Hematopoietic multipotent progenitor cell treated with erythropoietin and hydrocortisone succinate and interleukin-3 and kit ligand, for 17 days (in vitro differentiated cells): ENCODE data around the gene ANKMY1.
"Not testable (repeated sequence)": the region's sequence is repeated elsewhere in the genome, so short reads cannot be mapped to it uniquely, and the experiment has no call there.

Source experiments
- DNase-seq: peaks from one replicate; pipeline ENCODE4 v3.0.0-alpha.2; 2015; ENCODE audit warnings: low spot score

Gene ANKMY1

DNA sequence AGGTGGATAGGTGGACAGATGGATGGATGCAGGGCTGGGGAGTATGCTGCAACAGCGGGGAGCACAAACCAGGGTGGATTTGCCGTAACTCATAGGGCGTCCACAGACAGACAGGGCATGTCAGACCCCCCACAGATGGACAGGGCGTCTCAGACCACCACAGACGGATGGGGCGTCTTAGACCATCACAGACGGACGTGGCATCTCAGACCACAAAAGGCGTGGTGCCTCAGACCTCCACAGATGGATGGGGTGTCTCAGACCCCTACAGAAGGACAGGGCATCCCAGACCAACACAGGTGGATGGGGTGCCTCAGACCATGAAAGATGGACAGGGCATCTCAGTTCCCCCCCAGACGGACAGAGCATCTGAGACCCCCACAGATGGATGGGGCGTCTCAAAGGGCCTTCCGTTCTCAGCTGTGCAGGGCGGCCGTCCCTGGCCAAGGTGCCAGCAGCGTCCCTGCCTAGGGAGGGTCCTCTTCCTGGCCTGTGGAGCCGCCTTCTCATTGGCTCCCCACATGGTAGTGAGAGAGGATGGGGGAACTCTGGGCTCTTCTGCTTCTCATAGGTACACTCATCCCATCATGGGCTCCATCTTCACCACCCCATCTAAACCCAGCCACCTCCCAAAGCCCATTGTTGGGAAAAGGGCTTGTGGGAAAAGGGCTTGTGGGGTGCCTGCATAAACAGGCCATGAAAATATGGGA, 2.1 kb downstream of the ANKMY1 start:
- no peak for DNase-seq

DNA sequence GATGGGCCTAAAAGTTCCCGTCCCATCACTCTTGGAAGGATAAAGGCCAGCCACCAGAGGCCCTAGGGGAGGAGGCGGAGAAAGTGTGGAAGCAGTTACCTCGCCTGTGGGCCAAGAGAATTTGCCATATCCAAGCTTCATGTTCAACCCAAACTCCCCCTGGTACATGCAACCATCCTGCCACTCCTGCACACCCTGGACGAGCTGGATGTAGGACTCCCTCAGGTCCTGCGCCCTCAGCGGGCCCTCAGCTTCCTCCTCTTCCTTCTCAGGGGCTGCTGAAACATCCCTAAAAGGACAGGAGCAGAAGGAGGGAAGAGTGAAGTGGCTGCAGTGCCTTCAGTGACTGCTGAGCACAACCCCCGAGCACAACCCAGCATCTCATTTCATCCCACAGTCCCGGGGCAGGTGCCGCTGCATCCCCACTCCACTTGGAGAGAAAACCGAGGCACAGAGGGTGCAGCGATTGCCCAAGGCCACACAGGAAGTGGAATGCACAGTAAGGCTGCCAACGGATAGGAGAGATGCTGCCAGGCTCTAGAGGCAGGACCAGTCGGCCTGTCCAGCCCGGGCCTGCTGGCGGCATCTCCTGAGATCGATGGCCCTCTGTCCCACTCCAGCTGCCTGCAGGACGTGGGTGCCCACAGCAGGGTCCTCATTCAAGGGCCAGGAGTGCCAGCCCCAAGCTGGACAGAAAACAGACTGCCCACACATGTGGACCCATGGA, 2.9 kb downstream of the ANKMY1 start:
- no peak for DNase-seq

DNA sequence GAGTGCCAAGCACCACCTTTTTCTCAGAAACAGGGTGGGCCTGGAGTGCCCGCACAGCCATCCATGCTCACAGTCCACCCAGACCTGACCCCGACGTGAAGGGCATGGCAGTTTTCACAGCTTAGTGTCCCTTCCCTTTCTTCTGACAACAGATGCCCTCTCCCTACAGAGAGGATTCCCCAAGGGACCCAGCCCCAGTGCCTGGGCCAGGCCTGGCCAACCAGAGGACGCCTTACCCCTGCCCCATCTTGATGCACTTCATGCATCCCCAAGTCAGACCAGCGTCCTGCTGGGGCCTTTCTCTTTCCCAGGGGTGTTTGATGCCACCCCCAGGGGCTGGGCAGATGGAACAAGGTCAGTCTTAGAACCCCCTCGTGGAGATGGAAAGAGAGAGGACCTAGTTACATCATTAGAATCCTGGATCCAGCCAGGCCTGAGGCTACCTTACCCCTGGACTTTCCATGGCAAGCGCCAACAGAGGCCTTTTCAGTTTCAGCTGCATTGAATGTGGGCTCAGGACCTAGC, 3.8 kb downstream of the ANKMY1 start:
- DNase-seq = no peak

DNA sequence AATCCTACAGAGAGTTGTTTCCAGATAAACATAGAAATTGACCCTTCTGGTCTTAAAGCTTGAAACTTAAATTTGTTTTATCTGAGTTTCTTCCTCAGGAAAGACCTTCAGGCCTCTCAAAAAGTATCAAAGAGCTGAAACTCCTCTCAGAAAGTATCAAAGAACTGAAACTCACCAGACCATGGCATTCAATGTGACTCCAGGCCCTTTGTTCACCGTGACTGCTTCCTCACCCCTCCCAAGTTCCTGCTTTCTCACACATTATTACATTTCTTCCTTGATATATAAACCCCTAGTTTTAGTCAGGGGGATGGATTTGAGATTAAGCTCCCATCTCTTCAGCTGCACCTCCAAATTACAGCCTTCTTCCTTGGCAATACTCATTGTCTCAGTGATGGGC, 6.0 kb downstream of the ANKMY1 start:
- no peak for DNase-seq

DNA sequence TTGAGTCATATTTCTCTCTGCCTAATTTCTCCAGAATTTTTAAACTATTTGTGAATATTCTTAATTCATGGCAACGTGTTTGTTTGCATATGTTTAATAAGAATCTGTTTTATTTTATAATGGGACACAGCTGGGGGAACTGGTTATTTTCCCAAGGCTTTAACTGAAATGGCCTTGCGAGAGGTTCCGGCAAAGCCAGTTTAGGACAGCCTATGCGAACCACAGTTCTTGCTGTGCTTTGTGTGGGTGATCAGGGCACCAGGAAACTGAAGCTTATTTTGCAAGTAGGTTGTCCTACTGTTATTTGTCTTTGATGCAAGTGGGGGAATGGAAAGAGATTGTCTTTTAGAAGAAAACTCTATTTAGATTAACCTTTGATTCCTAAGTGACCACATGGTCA, 6.5 kb downstream of the ANKMY1 start:
- no peak for DNase-seq

DNA sequence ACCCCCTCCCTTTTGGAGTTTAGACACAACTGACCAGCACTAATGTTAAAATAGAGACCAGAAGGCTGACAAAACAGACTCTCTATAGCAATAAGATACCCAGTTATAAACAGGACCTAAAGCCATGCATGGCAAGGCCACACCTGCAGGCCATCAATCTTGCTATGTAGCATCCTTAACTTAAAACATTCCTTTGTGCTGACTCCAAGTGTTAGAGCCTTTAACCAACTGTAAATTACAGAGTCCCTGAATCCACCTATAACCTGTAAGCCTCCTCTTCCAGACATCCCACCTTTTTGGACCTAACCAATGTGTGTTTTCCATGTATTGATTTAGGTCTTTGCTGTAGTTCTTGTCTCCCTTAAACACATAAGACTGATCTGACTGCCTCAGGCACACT, 17.9 kb downstream of the ANKMY1 start:
- DNase-seq = no peak

DNA sequence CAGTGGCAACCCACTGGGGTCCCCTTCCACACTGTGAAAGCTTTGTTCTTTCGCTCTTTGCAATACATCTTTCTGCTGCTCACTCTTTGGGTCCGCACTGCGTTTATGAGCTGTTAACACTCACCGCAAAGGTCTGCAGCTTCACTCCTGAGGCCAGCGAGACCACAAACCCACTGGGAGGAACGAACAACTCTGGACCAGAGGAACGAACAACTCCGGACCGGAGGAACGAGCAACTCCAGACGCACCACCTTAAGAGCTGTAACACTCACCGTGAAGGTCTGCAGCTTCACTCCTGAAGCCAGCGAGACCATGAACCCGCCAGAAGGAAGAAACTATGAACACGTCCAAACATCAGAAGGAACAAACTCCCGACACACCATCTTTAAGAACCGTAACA, 18.7 kb downstream of the ANKMY1 start:
- DNase-seq = not testable (repeated sequence)

DNA sequence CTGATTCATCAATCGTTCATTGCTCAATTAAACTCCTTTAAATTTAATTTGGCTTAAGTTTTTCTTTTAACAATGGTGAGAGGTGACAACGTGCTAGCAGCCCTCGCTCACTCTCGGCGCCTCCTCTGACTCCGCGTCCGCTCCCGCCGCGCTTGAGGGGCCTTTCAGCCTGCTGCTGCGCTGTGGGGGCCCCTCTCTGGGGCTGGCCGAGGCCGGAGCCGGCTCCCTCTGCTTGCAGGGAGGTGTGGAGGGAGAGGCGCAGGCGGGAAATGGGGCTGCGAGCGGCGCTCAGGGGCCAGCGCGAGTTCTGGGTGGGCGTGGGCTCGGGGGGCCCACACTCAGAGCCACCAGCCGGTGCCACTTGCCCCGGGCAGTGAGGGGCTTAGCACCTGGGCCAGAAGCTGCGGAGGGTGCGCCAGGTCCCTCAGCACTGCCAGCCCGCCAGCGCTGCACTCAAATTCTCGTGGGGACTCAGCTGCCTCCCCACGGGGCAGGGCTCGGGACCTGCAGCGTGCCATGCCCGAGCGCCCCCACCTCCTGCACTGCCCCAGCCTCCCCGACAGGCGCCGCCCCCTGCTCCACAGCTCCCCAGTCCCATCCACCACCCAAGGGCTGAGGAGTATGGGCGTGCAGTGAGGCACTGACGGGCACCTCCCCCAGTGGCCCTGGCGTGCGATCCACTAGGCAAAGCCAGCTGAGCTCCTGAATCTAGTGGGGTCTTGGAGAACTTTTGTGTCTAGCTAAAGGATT, 19.6 kb downstream of the ANKMY1 start:
- no peak for DNase-seq

DNA sequence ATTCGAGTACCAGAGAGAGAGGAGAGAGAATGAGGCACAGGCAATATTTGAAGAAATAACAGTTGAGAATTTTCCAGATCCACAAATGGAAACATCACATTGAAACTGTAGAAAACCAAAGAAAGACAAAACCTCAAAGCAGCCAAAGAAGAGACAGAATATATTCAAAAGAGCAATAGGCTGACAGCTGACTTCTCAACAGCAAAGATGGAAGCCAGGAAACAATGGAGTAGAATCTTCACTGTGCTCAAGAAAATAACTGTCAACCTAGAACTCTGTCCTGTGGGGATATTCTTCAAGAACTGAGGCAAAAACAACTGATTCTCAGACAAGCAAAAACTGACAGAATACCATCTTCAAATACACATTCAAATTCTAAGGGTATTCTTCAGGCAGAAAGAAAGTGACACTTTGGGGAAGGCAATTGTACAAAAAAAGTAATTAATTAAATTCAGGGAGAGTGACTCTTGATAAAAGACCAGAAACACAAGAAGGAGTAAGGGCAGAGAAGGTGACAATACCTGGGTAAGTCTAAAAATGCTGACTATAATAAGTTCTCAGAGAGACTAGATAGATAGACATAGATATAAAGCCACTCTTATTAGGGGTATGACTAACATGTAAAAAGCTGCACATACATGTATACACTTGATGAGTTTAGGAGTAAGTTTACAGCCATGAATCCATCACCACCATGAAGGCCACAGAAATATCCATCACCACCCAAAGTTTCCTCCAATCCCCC, 25.6 kb downstream of the ANKMY1 start:
- no peak for DNase-seq

DNA sequence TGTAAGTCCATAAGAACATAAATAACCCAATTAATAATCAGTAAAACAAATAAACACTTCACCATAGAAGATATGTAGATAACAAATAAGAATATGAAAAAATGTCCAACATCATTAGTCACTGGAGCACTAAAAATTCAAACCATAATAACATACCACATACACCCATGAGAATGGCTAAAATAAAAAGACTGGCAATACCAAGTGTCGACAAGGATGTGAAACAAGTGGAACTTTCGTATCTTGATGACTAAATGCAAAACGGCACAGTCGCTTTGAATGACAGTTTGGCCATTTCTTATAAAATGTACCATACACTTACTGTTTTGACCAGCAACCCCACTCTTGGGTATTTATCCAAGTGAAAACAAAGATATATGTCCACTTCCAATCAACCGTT, 26.8 kb downstream of the ANKMY1 start:
- DNase-seq = no peak

DNA sequence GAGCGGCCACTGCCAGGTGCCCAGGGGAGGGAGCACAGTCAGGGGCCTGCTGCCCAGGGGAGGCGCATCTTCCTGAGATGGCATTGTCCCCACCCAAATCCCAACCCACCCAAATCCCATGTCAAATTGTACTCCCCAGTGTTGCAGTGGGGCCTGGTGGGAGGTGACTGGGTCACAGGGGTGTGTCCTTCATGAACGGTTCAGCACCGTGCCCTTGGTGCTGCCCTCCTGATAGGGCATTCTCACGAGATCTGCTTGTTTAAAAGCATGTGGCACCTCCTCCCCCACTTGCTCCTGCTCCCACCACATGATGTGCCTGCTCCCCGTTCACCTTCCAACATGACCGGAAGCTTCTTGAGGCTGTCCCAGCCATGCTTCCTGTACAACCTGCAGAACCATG, 27.6 kb downstream of the ANKMY1 start:
- no peak for DNase-seq

DNA sequence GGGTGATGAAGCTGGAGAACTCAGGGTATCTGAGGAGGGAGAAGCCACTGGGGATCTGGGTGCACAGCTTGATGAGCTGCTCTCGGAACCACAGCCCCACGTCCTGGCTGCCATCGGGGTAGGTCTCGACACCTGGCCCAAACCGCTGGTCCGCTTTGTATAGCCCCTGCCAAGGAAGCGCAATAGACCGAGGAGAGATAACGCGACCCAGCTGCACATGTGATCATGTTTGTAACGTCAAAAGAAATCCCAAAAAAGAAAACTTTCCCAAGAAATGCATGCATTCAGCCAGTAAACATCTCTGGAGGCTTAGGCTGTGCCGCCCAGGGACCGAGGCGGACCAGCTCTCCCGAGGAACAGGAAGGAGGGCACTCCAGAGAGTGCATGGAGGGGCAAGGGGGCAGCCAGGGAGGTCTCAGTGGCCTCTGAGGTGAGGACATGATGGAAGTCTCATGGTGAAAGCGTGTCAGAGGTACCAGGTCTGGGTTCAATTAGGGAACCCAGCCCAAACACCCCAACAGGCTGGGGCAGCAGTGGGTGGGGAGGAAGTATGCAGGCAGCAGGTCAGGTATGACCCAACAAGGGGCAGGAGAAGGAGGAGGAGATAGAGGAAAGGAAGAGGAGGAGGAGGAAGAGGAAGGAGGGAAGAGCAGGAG, 28.3 kb downstream of the ANKMY1 start:
- DNase-seq = no peak

DNA sequence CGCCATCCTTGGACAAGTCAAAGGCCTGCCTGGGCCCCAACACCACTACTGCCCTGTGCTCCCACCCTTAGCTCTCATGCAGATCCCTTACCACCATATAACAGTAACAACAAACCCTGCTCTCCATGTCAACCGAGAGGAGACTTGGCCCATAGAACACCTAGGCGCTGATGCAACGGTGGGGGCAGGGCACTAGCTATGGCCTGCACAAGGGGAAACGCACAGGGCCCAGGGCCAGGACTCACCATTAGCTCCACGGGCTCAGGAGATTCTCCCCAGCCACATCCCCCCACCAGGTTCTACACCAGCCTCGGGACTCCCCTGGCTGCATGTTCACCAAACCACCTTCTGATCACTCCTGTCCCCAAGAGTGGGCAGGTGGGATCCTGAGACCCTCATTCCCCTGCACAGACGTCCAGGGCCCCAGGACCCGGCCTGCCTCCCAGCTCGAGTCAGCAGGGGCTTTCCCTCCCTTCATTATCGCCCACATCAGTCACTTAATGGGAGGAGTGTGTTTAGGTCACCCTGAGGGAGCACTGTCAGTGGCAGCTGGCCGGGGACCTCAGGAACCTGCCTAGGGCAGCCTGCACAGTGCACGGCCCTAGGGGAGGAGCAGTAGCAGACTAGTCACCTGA, 29.3 kb downstream of the ANKMY1 start:
- no peak for DNase-seq

DNA sequence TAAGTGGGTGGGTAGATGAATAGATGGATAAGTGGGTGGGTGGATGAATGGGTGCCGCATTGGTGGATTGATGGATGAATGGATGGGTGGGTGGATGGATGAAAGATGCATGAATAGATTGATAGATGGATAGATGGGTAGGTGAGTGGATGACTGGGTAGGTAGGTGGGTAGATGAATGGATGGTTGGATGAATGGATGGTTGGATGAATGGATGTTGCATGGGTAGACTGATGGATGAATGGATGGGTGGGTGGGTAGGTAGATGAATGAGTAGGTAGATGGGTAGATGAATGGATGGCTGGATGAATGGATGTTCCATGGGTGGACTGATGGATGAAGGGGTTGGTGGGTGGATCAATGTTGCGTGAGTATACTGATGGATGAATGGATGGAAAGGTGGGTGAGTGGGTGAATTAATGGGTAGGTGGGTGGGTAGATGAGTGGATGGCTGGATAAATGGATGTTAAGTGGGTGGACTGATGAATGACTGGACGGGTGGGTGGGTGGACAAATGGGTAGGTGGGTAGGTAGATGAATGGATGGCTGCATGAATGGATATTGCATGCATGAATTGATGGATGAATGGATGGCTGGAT, 30.5 kb downstream of the ANKMY1 start:
- no peak for DNase-seq

DNA sequence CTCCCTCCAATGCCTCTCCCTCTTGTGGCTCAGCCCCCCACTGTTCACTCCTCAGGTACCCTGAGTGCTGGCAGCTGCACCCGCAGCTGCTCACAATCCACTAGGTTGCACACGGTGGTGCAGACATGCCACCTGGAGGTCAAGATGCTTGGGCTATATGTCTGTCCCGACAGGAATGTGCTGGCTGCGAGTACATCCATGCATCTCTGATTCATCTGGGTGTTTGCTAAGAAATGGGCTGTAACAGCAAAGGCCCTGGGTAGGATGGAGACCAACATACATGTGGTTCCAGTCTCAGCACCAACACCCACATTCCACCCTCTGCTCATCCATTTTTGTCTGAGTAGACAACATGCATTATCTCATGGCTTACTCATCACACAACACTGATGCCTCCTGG, 31.3 kb downstream of the ANKMY1 start:
- no peak for DNase-seq

DNA sequence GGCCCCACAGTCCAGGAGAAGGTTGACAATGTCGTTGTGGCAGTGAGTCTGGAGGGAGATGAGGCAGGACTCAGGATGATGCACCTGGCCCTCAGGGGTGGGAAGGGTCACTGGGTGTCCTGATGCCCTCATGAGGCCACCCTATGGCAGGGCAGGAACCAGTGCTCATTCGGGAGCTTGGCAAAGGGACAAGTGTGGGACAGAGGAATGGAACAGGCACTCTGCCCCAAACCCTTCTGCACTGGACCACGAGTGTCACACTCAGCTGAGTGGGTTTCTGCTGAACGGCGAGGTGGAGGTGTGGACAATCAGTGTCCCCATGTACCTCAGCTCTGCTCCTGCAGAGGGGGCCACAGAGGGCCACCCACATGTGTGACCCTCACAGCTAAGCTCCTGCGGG, 32.0 kb downstream of the ANKMY1 start:
- DNase-seq = no peak

DNA sequence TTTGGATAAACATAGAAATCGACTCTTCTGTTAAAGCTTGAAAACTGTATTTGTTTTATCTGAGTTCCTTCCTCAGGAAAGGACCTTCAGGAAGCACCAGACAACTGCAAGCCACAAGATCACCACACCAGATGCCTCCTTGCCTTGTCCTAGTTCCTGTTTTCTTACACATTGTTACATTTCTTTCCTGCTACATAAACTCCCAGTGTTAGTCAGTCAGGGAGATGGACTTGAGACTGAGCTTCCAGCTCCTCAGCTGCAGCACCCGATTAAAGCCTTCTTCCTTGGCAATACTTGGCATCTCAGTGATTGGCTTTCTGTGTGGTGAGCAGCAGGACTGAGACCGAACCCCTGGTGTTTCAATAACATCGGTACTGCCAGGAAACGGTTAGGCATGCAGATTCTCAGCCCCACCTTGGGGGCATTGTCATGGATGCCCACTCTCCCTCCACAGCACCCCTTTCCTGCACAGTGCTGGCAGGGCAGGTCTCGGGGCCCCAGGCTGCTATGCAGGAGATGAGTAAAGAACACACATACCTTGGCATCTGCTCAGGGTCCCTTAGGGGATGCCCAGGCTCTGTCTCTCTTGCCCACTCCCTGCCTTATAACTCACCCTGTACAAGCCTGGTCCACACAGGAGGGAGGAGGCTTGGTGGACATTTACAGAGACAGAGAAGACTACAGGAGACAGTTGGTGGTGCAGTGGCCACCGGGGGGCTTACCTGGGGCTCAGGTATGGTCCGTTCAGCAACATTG, 32.6 kb downstream of the ANKMY1 start:
- DNase-seq = no peak

DNA sequence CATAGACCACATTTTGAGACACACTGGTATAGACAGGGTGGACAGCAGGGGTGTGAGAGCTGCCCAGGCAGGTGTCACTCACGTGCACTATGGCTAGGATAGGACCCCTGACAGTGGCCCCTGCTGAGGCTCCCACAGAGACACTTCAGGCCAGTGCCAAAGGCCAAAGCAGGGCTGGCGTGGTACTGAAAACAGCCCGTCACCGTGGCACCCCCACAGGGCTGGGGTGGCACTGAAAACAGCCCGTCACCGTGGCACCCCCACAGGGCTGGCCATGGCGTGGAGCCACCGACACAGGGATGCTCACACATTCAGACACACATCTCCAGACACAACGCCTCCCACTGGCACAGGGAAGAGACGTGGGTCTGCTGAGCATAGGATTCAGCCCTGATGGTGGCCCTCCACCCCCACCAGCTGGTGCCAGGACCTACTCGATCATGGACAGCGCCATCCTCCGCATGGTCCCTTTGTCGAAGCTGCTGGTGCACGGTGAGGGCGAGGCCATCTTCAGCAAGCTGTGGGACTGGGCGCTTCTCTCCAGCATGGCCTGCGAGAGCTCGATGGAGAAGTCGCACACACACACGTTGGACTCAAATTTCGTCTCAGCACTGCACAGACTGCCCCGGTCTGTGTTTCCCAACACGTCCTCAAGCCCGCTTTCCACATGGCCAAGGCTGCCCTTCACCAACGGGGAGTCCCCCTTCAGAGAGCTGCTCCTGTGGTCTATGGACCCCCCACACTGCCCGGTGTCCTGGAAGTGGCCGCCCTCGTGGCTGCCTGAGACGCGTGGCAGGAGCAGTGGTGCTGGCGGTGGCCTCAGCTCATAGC, 34.1 kb downstream of the ANKMY1 start:
- DNase-seq = no peak

DNA sequence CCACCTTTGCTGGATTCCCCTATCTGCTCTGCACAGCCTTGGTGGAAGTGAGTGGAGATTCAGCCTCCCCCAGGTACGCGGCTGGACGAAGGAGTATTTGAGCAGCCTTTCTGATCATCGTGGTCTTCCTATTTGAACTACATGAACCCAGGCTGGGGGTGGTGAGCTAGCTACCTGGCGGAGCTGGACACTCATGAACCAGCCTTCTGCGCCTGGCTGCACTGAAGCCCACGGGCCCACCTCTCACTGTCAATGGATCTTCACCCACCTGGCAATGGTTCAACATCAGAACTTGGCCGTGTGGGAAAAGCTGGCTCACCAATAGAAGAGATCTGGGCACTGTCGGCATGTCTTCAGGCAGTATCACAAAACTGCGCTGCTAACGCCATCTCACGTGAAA, 35.4 kb downstream of the ANKMY1 start:
- DNase-seq = no peak
